H1 (cell line): ENCODE measurements around the gene UGT1A6. TPM values are rescaled to one million over a fixed set of nuclear protein-coding genes. Genes with fewer than 3 reads are reported as not detected.

Source experiments
- CTCF ChIA-PET: fragments of 300-600 bp; sonication (Branson Sonifier 250); formaldehyde crosslinking; loops from one replicate; lab custom pipeline; 2021; ENCODE audit not compliant: partially characterized antibody; lab: Charles Lee
- POLR2A ChIA-PET: fragments of 300-600 bp; sonication (Branson Sonifier 250); formaldehyde crosslinking; loops from one replicate; lab custom pipeline; 2021; ENCODE audit warnings: inconsistent platforms; ENCODE audit not compliant: partially characterized antibody; lab: Charles Lee
- DNase-seq, 2 experiments: peaks; one replicate each; pipeline versions ENCODE4 v3.0.0 to v3.0.0-alpha.2; 2010 to 2022; ENCODE audit warnings: low spot score in 2 of 2, low read depth in 1 of 2, mixed read lengths in 1 of 2
- FAIRE-seq: peaks from 2 replicates; lab custom pipeline; 2011; peaks lifted over from hg19 to GRCh38; lab: Jason Lieb, UNC
- H2AFZ ChIP-seq: 2 replicates; pipeline ENCODE4 v1.8.1; 2012; ENCODE audit warnings: low read length, inconsistent platforms
- H2AK5ac ChIP-seq: 2 replicates; pipeline ENCODE4 v1.6.1; 2013; ENCODE audit warnings: low read depth, low read length
- H2BK120ac ChIP-seq: replicated peaks from 2 replicates; pipeline ENCODE3; 2013; ENCODE audit warnings: low read depth, low read length, inconsistent platforms
- H2BK12ac ChIP-seq: 2 replicates; pipeline ENCODE4 v1.6.1; 2013; ENCODE audit warnings: low read depth, low read length
- H2BK15ac ChIP-seq: 2 replicates; pipeline ENCODE4 v1.6.1; 2013; ENCODE audit warnings: low read length
- H2BK20ac ChIP-seq: 2 replicates; pipeline ENCODE4 v1.6.1; 2013; ENCODE audit warnings: low read length
- H2BK5ac ChIP-seq: 2 replicates; pipeline ENCODE4 v1.6.1; 2013; ENCODE audit warnings: low read depth, low read length
- H3K14ac ChIP-seq: 2 replicates; pipeline ENCODE4 v1.6.1; 2013; ENCODE audit warnings: inconsistent platforms; ENCODE audit not compliant: insufficient read length
- H3K18ac ChIP-seq: 2 replicates; pipeline ENCODE4 v1.6.1; 2013; ENCODE audit warnings: low read length; ENCODE audit errors: extremely low read depth
- H3K23ac ChIP-seq: 2 replicates; pipeline ENCODE4 v1.6.1; 2013; ENCODE audit warnings: inconsistent platforms; ENCODE audit not compliant: insufficient read length
- H3K23me2 ChIP-seq: 2 replicates; pipeline ENCODE4 v1.6.1; 2013; ENCODE audit warnings: low read depth, low read length
- H3K27ac ChIP-seq: 2 replicates; pipeline ENCODE4 v1.6.1; 2011; ENCODE audit warnings: low read depth, low read length, inconsistent platforms
- H3K27me3 ChIP-seq, 4 experiments: replicated peaks in 1 of 4; 1 replicate in 1 of 4; 2 replicates in 3 of 4; pipeline versions ENCODE4 v1.6.1 to v1.8.1; 2011 to 2013; ENCODE audit warnings: low read length in 3 of 4, mild to moderate bottlenecking in 3 of 4, inconsistent platforms in 2 of 4, mixed read lengths in 2 of 4, moderate library complexity in 1 of 4; ENCODE audit not compliant: control insufficient read depth in 3 of 4, insufficient read depth in 3 of 4; ENCODE audit errors: extremely low read depth in 1 of 4
- H3K36me3 ChIP-seq, 4 experiments: 2 replicates each; pipeline versions ENCODE4 v1.6.1 to v1.8.1; 2011 to 2013; ENCODE audit warnings: mild to moderate bottlenecking in 4 of 4, low read length in 3 of 4, moderate library complexity in 2 of 4, control low read depth in 1 of 4, inconsistent platforms in 1 of 4; ENCODE audit not compliant: insufficient read depth in 4 of 4, control insufficient read depth in 2 of 4
- H3K4ac ChIP-seq: replicated peaks from 2 replicates; pipeline ENCODE3; 2013; ENCODE audit warnings: low read length, low read depth, mixed read lengths, inconsistent platforms; ENCODE audit not compliant: insufficient read length
- H3K4me1 ChIP-seq, 4 experiments: replicated peaks in 1 of 4; 1 replicate in 1 of 4; 2 replicates in 3 of 4; pipeline versions ENCODE4 v1.6.1 to v1.8.1; 2011 to 2013; ENCODE audit warnings: low read length in 3 of 4, inconsistent platforms in 2 of 4, mixed read lengths in 1 of 4; ENCODE audit not compliant: insufficient read depth in 4 of 4, control insufficient read depth in 3 of 4
- H3K4me2 ChIP-seq, 2 experiments: 2 replicates each; pipeline versions ENCODE4 v1.6.1 to v1.8.1; 2011 to 2013; ENCODE audit warnings: low read depth in 2 of 2, low read length in 2 of 2, control low read depth in 1 of 2, inconsistent platforms in 1 of 2, mild to moderate bottlenecking in 1 of 2; ENCODE audit not compliant: insufficient read depth in 1 of 2
- H3K4me3 ChIP-seq, 4 experiments: fragments of 200-600, 300-600 bp in 1 of 4; sonication (generic), shearing (Covaris generic), sonication (Bioruptor Twin) in 1 of 4; 2 replicates each; pipeline versions ENCODE4 v1.5.1 to v1.8.1; 2011 to 2016; ENCODE audit warnings: low read length in 4 of 4, low read depth in 3 of 4, control low read depth in 2 of 4, inconsistent platforms in 2 of 4, mild to moderate bottlenecking in 2 of 4, mixed read lengths in 1 of 4, moderate library complexity in 1 of 4; ENCODE audit not compliant: insufficient read depth in 2 of 4; ENCODE audit errors: extremely low read depth in 1 of 4
- H3K56ac ChIP-seq: replicated peaks from 2 replicates; pipeline ENCODE3; 2013; ENCODE audit warnings: low read depth, mild to moderate bottlenecking, mixed read lengths, low read length, inconsistent platforms; ENCODE audit not compliant: insufficient read length
- H3K79me1 ChIP-seq: 2 replicates; pipeline ENCODE4 v1.6.1; 2013; ENCODE audit warnings: low read depth, low read length, control low read depth
- H3K79me2 ChIP-seq, 2 experiments: 2 replicates each; pipeline versions ENCODE4 v1.6.1 to v1.8.1; 2012 to 2013; ENCODE audit warnings: low read length in 2 of 2, mild to moderate bottlenecking in 2 of 2, inconsistent platforms in 1 of 2; ENCODE audit not compliant: insufficient read depth in 2 of 2, control insufficient read depth in 1 of 2
- H3K9ac ChIP-seq, 4 experiments: replicated peaks in 1 of 4; 1 replicate in 1 of 4; 2 replicates in 3 of 4; pipeline versions ENCODE4 v1.6.1 to v1.8.1; 2011 to 2013; ENCODE audit warnings: low read depth in 3 of 4, low read length in 3 of 4, control low read depth in 2 of 4, mild to moderate bottlenecking in 2 of 4, moderate library complexity in 2 of 4, inconsistent platforms in 1 of 4; ENCODE audit errors: extremely low read depth in 1 of 4
- H3K9me3 ChIP-seq, 2 experiments: 2 replicates each; pipeline versions ENCODE4 v1.6.1 to v1.8.1; 2012 to 2013; ENCODE audit warnings: mild to moderate bottlenecking in 2 of 2, moderate library complexity in 2 of 2, control low read depth in 1 of 2, inconsistent platforms in 1 of 2, low read depth in 1 of 2, low read length in 1 of 2, mixed read lengths in 1 of 2; ENCODE audit not compliant: insufficient read depth in 2 of 2
- H4K20me1 ChIP-seq, 2 experiments: replicated peaks in 1 of 2; 2 replicates each; pipeline versions ENCODE3 to v1.8.1; 2011 to 2013; ENCODE audit warnings: inconsistent platforms in 2 of 2, low read length in 2 of 2, mild to moderate bottlenecking in 1 of 2; ENCODE audit not compliant: insufficient read depth in 2 of 2, control insufficient read depth in 1 of 2
- H4K5ac ChIP-seq: 2 replicates; pipeline ENCODE4 v1.6.1; 2013; ENCODE audit warnings: low read length, low read depth, mixed read lengths, inconsistent platforms; ENCODE audit not compliant: insufficient read length
- H4K8ac ChIP-seq: 2 replicates; pipeline ENCODE4 v1.8.0; 2013; ENCODE audit warnings: mild to moderate bottlenecking, moderate library complexity, low read length, inconsistent platforms; ENCODE audit not compliant: insufficient read depth; ENCODE audit errors: extremely low read depth
- H4K91ac ChIP-seq: replicated peaks from 2 replicates; pipeline ENCODE3; 2013; ENCODE audit warnings: low read length, mixed read lengths, inconsistent platforms; ENCODE audit not compliant: insufficient read length
- RFX5 ChIP-seq: IDR thresholded peaks from 2 replicates; pipeline ENCODE4 v1.6.1; 2011; ENCODE audit warnings: low read depth, low read length, improper control_type of control experiment, borderline replicate concordance
- USF2 ChIP-seq: IDR thresholded peaks from 2 replicates; pipeline ENCODE4 v1.6.1; 2011; ENCODE audit warnings: low read length, improper control_type of control experiment
- WGBS, 2 experiments: shearing (Covaris generic) in 1 of 2; methylation state at CpG; one replicate each; pipeline versions ENCODE4 v1.1.6 to v1.1.7; 2013 to 2015; ENCODE audit warnings: low lambda C conversion rate in 2 of 2, mixed read lengths in 2 of 2, inconsistent platforms in 1 of 2, low coverage in 1 of 2, missing lambda C conversion rate in 1 of 2; ENCODE audit not compliant: insufficient replicate concordance in 2 of 2, insufficient coverage in 1 of 2, insufficient read length in 1 of 2; ENCODE audit errors: extremely low coverage in 1 of 2, missing lambda C conversion rate in 1 of 2; 5-methylcytosine and 5-hydroxymethylcytosine counted together
- polyA plus RNA-seq, 7 experiments: library from polyadenylated mRNA; depleted of rRNA in 3 of 7; stranded (reverse) in 5 of 7; unstranded in 2 of 7; fragments of >200 nt in 5 of 7; fragments of 200-250 nt in 2 of 7; gene quantifications; 1 replicate in 5 of 7; 2 replicates in 1 of 7; 4 replicates in 1 of 7; pipeline versions ENCODE4 v1.2.1 to v1.2.3, GENCODE V29; 2011 to 2013; ENCODE audit warnings: missing spikeins in 2 of 7, mixed read lengths in 2 of 7
- total RNA-seq: library from RNA; stranded (reverse); fragmentation: NEBNext Ultra II Directional; extraction: Animal tissue kit (Norgen Biotek cat#: 25700); gene quantifications from 2 replicates; pipeline ENCODE4 v1.2.1, GENCODE V29; 2021

UGT1A6 gene
- total and polyA plus RNA-seq, 2 of the 8 experiments (the other 6 are each of a cell fraction or from before 2014, with no cell fraction given) = not detected

DNA sequence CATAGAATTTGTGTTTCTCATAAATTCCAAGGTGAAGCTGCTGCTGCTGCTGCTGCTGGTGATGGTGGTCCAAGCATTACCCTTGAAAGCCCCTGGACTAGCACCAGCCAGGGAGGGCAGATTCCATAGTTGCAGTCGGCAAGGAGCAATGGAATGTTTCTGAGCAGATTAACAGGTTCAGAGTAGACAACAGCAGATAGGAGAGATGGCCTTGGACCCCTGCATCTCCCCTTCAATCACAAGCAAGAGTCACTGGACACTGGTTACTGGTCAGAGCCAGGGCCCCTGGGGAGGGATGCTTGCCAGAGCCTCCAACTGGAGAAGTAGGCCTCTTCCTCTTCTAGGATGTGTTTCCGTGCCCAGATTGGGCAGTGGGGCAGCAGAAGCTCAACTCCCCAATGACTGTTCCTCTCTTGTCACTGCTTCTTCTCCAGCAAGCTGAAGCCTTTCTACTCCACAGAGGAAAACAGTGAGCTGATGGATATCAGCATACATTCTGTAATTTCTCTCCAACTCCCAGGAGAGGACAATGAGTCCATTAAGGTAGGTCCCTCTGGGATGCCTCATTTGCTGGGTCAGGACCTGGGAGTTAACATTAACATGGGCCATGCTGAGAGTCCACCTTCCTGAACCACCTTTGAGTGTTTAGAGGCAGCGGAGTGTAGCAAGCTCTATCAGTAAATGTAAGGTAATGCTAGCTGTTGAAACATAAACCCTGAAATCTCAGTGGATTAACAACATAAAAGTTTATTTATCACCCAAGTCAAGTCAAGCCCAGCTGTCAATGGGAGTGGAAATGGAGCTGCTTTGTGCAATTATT, 120.8 kb downstream of the UGT1A6 start:
- Histone ChIP-seq H3K27me3 (no peaks in the 10 kb centered on the region), H4K20me1 (no peaks in the 10 kb centered on the region), H2BK12ac (no peak overlapping the region), H3K4ac (no peak overlapping the region), H3K4me2 (no peak overlapping the region), H3K9me3 (no peaks in the 10 kb centered on the region), H3K56ac (no peak overlapping the region), H3K4me3 (no peak overlapping the region), H3K18ac (no peak overlapping the region), H3K23ac (no peak overlapping the region), H3K4me1 (no peaks in the 10 kb centered on the region), H2BK20ac (no peak overlapping the region), H2BK120ac (no peak overlapping the region), H3K14ac (no peak overlapping the region), H2AFZ (no peak overlapping the region), H4K91ac (no peak overlapping the region), H2BK5ac (no peak overlapping the region), H3K9ac (no peak overlapping the region), H2BK15ac (no peak overlapping the region), H3K23me2 (no peaks in the 10 kb centered on the region), H4K8ac (peak overlapping the region; percentile 76), H2AK5ac (no peak overlapping the region), H3K36me3 (no peaks in the 10 kb centered on the region), H3K79me1 (no peaks in the 10 kb centered on the region), H3K79me2 (no peaks in the 10 kb centered on the region), H3K27ac (no peak overlapping the region), H4K5ac (no peak overlapping the region)
- ChIA-PET CTCF (interaction anchor here (1.0 kb wide), 2 partner anchors 20 to 849 kb away, joined by 4 read pairs; no protein-coding TSS in a partner anchor), POLR2A (no interaction called here)
- DNase-seq (no peak), FAIRE-seq (no peak)
- WGBS, 2 experiments = 93% methylated on average over 3 of the region's 3 CpGs; no CpG with 5 or more reads in 1 of the 2 experiments
- no peak for TF ChIP-seq USF2
- no peak for TF ChIP-seq RFX5
